ENCODE results near the gene ACSL3. TPM values are rescaled to one million over a fixed set of nuclear protein-coding genes. Genes with fewer than 3 reads are reported as not detected.
"Not testable (repeated sequence)": the region's sequence is repeated elsewhere in the genome, so short reads cannot be mapped to it uniquely, and the experiment has no call there.

ACSL3 gene
- total RNA-seq, 1 donor from 2014 or later: 56.7 TPM

GRCh38 chr2:222976521-222977061 lies 115.8 kb downstream of the ACSL3 start:
- no peak for DNase-seq

GRCh38 chr2:222977121-222977520 lies 116.3 kb downstream of the ACSL3 start:
- no peak for DNase-seq

GRCh38 chr2:222978850-222979249 lies 118.0 kb downstream of the ACSL3 start:
- no peak for DNase-seq

- DNase-seq: no peak
These were observed 118.6 kb downstream of the ACSL3 start for GRCh38 chr2:222979484-222979883.

GRCh38 chr2:222982010-222982908 lies 121.4 kb downstream of the ACSL3 start:
- no peak for DNase-seq

GRCh38 chr2:222982909-222983265 lies 122.1 kb downstream of the ACSL3 start:
- no peak for DNase-seq

- DNase-seq: no peak
These were observed 124.1 kb downstream of the ACSL3 start for GRCh38 chr2:222984908-222985307.

- no peak for DNase-seq
These were observed 128.6 kb downstream of the ACSL3 start for GRCh38 chr2:222989431-222989830.

- DNase-seq: not testable (repeated sequence)
These were observed 129.4 kb downstream of the ACSL3 start for GRCh38 chr2:222990206-222990605.

- DNase-seq: no peak
These were observed 131.3 kb downstream of the ACSL3 start for GRCh38 chr2:222992137-222992536.

Other genes with a start within 250 kb of the ACSL3 start
- 12.6 TPM for gene FARSB, start 204.9 kb upstream of the ACSL3 start, total RNA-seq
- gene MOGAT1, start 189.4 kb upstream of the ACSL3 start, total RNA-seq: 2.5 TPM
- 5.4 TPM for gene KCNE4, start 191.2 kb downstream of the ACSL3 start, total RNA-seq